ENCODE data around the gene EGLN1.

Gene EGLN1

GRCh38 chr1:231396643-231397042, 25.4 kb downstream of the EGLN1 start:
- no peak for DNase-seq (ENCODE audit: low read depth)
- no peak overlapping the region for H3K4me3 ChIP-seq (replicated peaks; ENCODE audit: low read depth, low read length)
- TF ChIP-seq CTCF (IDR thresholded peaks at IDR 0.05; ENCODE audit: low read length, missing control alignments): no peak

GRCh38 chr1:231395998-231396390, 26.1 kb downstream of the EGLN1 start:
- no peak for DNase-seq (ENCODE audit: low read depth)
- H3K4me3 ChIP-seq (replicated peaks; ENCODE audit: low read depth, low read length): peak overlapping the region; percentile 11
- TF ChIP-seq CTCF (IDR thresholded peaks at IDR 0.05; ENCODE audit: low read length, missing control alignments): no peak

GRCh38 chr1:231395076-231395997, 26.8 kb downstream of the EGLN1 start:
- H3K4me3 ChIP-seq (replicated peaks; ENCODE audit: low read depth, low read length): peak overlapping the region; percentile 29
- TF ChIP-seq CTCF (IDR thresholded peaks at IDR 0.05; ENCODE audit: low read length, missing control alignments): no peak
- peak; percentile 97 for DNase-seq (ENCODE audit: low read depth)

GRCh38 chr1:231393668-231394067, 28.4 kb downstream of the EGLN1 start:
- TF ChIP-seq CTCF (IDR thresholded peaks at IDR 0.05; ENCODE audit: low read length, missing control alignments): no peak
- no peak for DNase-seq (ENCODE audit: low read depth)
- no peak overlapping the region for H3K4me3 ChIP-seq (replicated peaks; ENCODE audit: low read depth, low read length)

- DNase-seq (ENCODE audit: low read depth): no peak
- no peak overlapping the region for H3K4me3 ChIP-seq (replicated peaks; ENCODE audit: low read depth, low read length)
- no peak for TF ChIP-seq CTCF (IDR thresholded peaks at IDR 0.05; ENCODE audit: low read length, missing control alignments)
These were observed 29.5 kb downstream of the EGLN1 start for GRCh38 chr1:231392389-231393131.

GRCh38 chr1:231390071-231390470, 32.0 kb downstream of the EGLN1 start:
- H3K4me3 ChIP-seq (replicated peaks; ENCODE audit: low read depth, low read length): no peak overlapping the region
- DNase-seq (ENCODE audit: low read depth): peak; percentile 54
- TF ChIP-seq CTCF (IDR thresholded peaks at IDR 0.05; ENCODE audit: low read length, missing control alignments): no peak

Measured in fibroblast of pulmonary artery (primary cell).